ENCODE data around the gene SMG5. TPM values are rescaled to one million over a fixed set of nuclear protein-coding genes. Genes with fewer than 3 reads are reported as not detected.

The SMG5 gene
- polyA plus RNA-seq, 1 donor (not counting 4 experiments of a cell fraction or from before 2014, with no cell fraction given): 22.4 TPM

DNA sequence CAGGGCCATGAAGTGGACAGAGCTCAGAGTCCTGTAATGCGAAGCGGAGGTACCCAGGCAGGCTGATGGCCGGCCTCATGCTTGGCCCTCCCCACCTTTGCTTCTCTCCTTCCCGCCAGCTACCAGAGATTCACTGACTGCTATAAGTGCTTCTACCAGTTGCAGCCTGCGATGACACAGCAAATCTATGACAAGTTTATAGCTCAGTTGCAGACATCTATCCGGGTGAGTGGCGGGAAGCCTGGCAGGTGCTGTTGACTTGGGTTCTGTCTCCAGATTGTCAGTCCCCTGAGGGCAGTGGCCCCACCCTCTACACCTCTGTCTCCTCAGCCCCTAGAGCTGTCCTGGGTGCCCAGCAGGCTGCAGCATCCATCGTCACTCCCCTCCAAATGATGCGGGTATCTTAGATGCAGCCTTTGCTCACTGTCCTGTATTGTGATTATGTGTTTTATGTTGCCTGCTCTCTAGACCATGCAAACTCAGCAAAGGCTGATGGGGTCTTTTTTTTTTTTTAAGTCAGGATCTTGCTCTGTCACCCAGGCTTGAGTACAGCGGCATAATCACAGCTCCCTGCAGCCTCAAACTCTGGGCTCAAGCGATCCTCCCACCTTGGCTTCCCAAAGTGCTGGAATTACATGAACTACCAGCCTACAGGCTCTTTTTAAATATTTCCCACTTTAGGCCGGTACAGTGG lies 50.3 kb downstream of the SMG5 start:
- no peak overlapping the region for H3K27ac ChIP-seq (ENCODE audit: control insufficient read depth, insufficient read depth, low read length)
- no peaks in the 10 kb centered on the region for H4K20me1 ChIP-seq (ENCODE audit: control insufficient read depth, extremely low read depth, insufficient read depth, low read length)
- no peaks in the 10 kb centered on the region for H3K27me3 ChIP-seq (ENCODE audit: control insufficient read depth, extremely low read depth, insufficient read depth, low read length)
- H3K36me3 ChIP-seq (ENCODE audit: control insufficient read depth in 2 of 2, extremely low read depth in 1 of 2, insufficient read depth in 2 of 2, low read length in 2 of 2): peaks cover 7 to 11% of the 10 kb centered on the region in 2 experiments
- FAIRE-seq: no peak
- H3K9me1 ChIP-seq (ENCODE audit: control insufficient read depth, extremely low read depth, insufficient read depth, low read length): no peaks in the 10 kb centered on the region
- dilution Hi-C loops (cut with MboI; ENCODE audit: extremely low pct_ligation_motif_present, low sequenced_read_pairs): no loop called here
- H3K4me2 ChIP-seq (ENCODE audit: control insufficient read depth, extremely low read depth, insufficient read depth, low read depth, low read length): no peak overlapping the region
- no peak overlapping the region for H3K4me3 ChIP-seq (ENCODE audit: control insufficient read depth in 2 of 3, extremely low read depth in 1 of 3, insufficient read depth in 2 of 3, low read depth in 1 of 3, low read length in 3 of 3)
- H3K9me3 ChIP-seq (ENCODE audit: control insufficient read depth, low read depth, low read length): no peaks in the 10 kb centered on the region
- no peak for TF ChIP-seq EZH2 (IDR thresholded peaks at IDR 0.05; ENCODE audit: low read length)
- TF ChIP-seq, protein P1, sequence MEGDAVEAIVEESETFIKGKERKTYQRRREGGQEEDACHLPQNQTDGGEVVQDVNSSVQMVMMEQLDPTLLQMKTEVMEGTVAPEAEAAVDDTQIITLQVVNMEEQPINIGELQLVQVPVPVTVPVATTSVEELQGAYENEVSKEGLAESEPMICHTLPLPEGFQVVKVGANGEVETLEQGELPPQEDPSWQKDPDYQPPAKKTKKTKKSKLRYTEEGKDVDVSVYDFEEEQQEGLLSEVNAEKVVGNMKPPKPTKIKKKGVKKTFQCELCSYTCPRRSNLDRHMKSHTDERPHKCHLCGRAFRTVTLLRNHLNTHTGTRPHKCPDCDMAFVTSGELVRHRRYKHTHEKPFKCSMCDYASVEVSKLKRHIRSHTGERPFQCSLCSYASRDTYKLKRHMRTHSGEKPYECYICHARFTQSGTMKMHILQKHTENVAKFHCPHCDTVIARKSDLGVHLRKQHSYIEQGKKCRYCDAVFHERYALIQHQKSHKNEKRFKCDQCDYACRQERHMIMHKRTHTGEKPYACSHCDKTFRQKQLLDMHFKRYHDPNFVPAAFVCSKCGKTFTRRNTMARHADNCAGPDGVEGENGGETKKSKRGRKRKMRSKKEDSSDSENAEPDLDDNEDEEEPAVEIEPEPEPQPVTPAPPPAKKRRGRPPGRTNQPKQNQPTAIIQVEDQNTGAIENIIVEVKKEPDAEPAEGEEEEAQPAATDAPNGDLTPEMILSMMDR (optimal IDR thresholded peaks at IDR 0.05 in 1 of 3, IDR thresholded peaks at IDR 0.05 in 1 of 3, conservative IDR thresholded peaks at IDR 0.05 in 1 of 3; ENCODE audit: extremely low read depth in 1 of 3, insufficient read depth in 2 of 3, low read length in 3 of 3): no peak
- DNase-seq (ENCODE audit: low read depth, low spot score): no peak
- peaks cover 14% of the 10 kb centered on the region for H3K4me1 ChIP-seq (ENCODE audit: control insufficient read depth, extremely low read depth, insufficient read depth, low read length)
- H2AFZ ChIP-seq (ENCODE audit: control insufficient read depth, low read length): no peak overlapping the region
- H3K79me2 ChIP-seq (ENCODE audit: control insufficient read depth, insufficient read depth, low read length): no peaks in the 10 kb centered on the region
- no peak overlapping the region for H3K9ac ChIP-seq (ENCODE audit: control insufficient read depth, extremely low read depth, insufficient read depth, low read length)

DNA sequence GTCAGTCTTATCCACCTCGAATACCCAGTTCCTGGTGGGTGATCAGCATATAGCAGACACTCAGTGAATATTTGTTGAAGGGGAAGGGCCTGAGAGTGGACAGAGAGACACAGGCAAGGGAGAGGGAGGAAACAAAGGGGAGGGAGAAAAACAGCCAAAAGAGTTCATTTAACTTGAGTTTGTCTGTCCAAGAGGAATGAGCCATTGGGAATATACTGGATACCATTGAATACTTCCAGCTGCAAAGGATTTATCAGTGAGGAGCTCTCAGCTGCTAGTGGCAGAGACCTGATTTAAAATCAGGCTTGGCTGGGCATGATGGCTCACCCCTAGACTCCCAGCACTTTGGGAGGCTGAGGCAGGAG lies 52.2 kb downstream of the SMG5 start:
- TF ChIP-seq, protein P1 (optimal IDR thresholded peaks at IDR 0.05 in 1 of 3, IDR thresholded peaks at IDR 0.05 in 1 of 3, conservative IDR thresholded peaks at IDR 0.05 in 1 of 3; ENCODE audit: extremely low read depth in 1 of 3, insufficient read depth in 2 of 3, low read length in 3 of 3): no peak
- TF ChIP-seq EZH2 (IDR thresholded peaks at IDR 0.05; ENCODE audit: low read length): no peak
- no peak overlapping the region for H2AFZ ChIP-seq (ENCODE audit: control insufficient read depth, low read length)
- no peaks in the 10 kb centered on the region for H4K20me1 ChIP-seq (ENCODE audit: control insufficient read depth, extremely low read depth, insufficient read depth, low read length)
- DNase-seq (ENCODE audit: low read depth, low spot score) (no peak), FAIRE-seq (no peak)
- H3K4me1 ChIP-seq (ENCODE audit: control insufficient read depth, extremely low read depth, insufficient read depth, low read length): peaks cover 8% of the 10 kb centered on the region
- dilution Hi-C loops (cut with MboI; ENCODE audit: extremely low pct_ligation_motif_present, low sequenced_read_pairs): no loop called here
- no peaks in the 10 kb centered on the region for H3K27me3 ChIP-seq (ENCODE audit: control insufficient read depth, extremely low read depth, insufficient read depth, low read length)
- H3K4me2 ChIP-seq (ENCODE audit: control insufficient read depth, extremely low read depth, insufficient read depth, low read depth, low read length): no peak overlapping the region
- H3K9me3 ChIP-seq (ENCODE audit: control insufficient read depth, low read depth, low read length): no peaks in the 10 kb centered on the region
- no peak overlapping the region for H3K27ac ChIP-seq (ENCODE audit: control insufficient read depth, insufficient read depth, low read length)
- no peak overlapping the region for H3K4me3 ChIP-seq (ENCODE audit: control insufficient read depth in 2 of 3, extremely low read depth in 1 of 3, insufficient read depth in 2 of 3, low read depth in 1 of 3, low read length in 3 of 3)
- H3K79me2 ChIP-seq (ENCODE audit: control insufficient read depth, insufficient read depth, low read length): no peaks in the 10 kb centered on the region
- H3K36me3 ChIP-seq (ENCODE audit: control insufficient read depth in 2 of 2, extremely low read depth in 1 of 2, insufficient read depth in 2 of 2, low read length in 2 of 2): peaks cover 4 to 5% of the 10 kb centered on the region in 2 experiments
- H3K9me1 ChIP-seq (ENCODE audit: control insufficient read depth, extremely low read depth, insufficient read depth, low read length): no peaks in the 10 kb centered on the region
- no peak overlapping the region for H3K9ac ChIP-seq (ENCODE audit: control insufficient read depth, extremely low read depth, insufficient read depth, low read length)
